Retinal pigment epithelial cell (primary cell): ENCODE results near the gene TMEM185B.

Experiments used
- DNase-seq: peaks from one replicate; pipeline ENCODE4 v3.0.0-alpha.2; 2010; ENCODE audit warnings: low read depth
- H3K4me3 ChIP-seq: 2 replicates; pipeline ENCODE4 v1.5.1; 2011; ENCODE audit warnings: mild to moderate bottlenecking, low read length, control low read depth, moderate library complexity
- CTCF ChIP-seq: conservative IDR thresholded peaks from 2 replicates; pipeline ENCODE4 v1.5.1; 2011; ENCODE audit warnings: low read depth, low read length, control low read depth, inconsistent platforms

Gene TMEM185B

GRCh38 chr2:120244656-120245519 is 21.7 kb upstream of the TMEM185B start:
- no peak overlapping the region for H3K4me3 ChIP-seq
- no peak for TF ChIP-seq CTCF
- no peak for DNase-seq

GRCh38 chr2:120243875-120244553 is 20.8 kb upstream of the TMEM185B start:
- TF ChIP-seq CTCF = no peak
- no peak for DNase-seq
- H3K4me3 ChIP-seq = no peak overlapping the region

- no peak for TF ChIP-seq CTCF
- no peak overlapping the region for H3K4me3 ChIP-seq
- DNase-seq = no peak
Measured at GRCh38 chr2:120243211-120243610, 20.0 kb upstream of the TMEM185B start.

- H3K4me3 ChIP-seq = no peak overlapping the region
- DNase-seq = no peak
- no peak for TF ChIP-seq CTCF
Measured at GRCh38 chr2:120241684-120242083, 18.5 kb upstream of the TMEM185B start.

GRCh38 chr2:120240901-120241429 is 17.8 kb upstream of the TMEM185B start:
- H3K4me3 ChIP-seq = no peak overlapping the region
- TF ChIP-seq CTCF = no peak
- DNase-seq = no peak

- peak; percentile 1 for TF ChIP-seq CTCF
- H3K4me3 ChIP-seq = no peak overlapping the region
- DNase-seq = no peak
Measured at GRCh38 chr2:120239488-120240287, 16.5 kb upstream of the TMEM185B start.
